ENCODE results near the gene PLAAT4. TPM values are rescaled to one million over a fixed set of nuclear protein-coding genes. Genes with fewer than 3 reads are reported as not detected.

PLAAT4 gene
- total RNA-seq, 1 experiment from 2014 or later: 1.2 TPM

GRCh38 chr11:63508009-63508408 lies 28.6 kb upstream of the PLAAT4 start:
- Histone ChIP-seq H3K36me3 (ENCODE audit: control insufficient read depth, insufficient read depth, low read length) (no peaks in the 10 kb centered on the region), H3K27me3 (replicated peaks; ENCODE audit: control insufficient read depth, insufficient read depth, low read length) (no peaks in the 10 kb centered on the region), H3K9me3 (no peaks in the 10 kb centered on the region), H3K4me1 (peaks cover 7% of the 10 kb centered on the region), H3K4me3 (ENCODE audit: low read depth, low read length) (no peak overlapping the region)
- peak; percentile 62 to 92 for TF ChIP-seq CTCF (IDR thresholded peaks at IDR 0.05; ENCODE audit: insufficient read depth in 1 of 2, low read depth in 1 of 2, low read length in 1 of 2, severe bottlenecking in 1 of 2, unreplicated experiment in 1 of 2)
- intact Hi-C loops (cut with micrococcal nuclease; ENCODE audit: unreplicated experiment): loop anchor here (1.0 kb wide), 1 partner anchor 29 kb away; no protein-coding TSS in a partner anchor
- Mint-ChIP-seq H3K27me3 (ENCODE audit: insufficient read depth, unreplicated experiment) (no peaks in the 10 kb centered on the region), H3K9me3 (ENCODE audit: unreplicated experiment) (peaks cover 9% of the 10 kb centered on the region), H3K27ac (ENCODE audit: unreplicated experiment) (no peak overlapping the region), H3K4me1 (ENCODE audit: low read depth, unreplicated experiment) (no peaks in the 10 kb centered on the region), H3K36me3 (ENCODE audit: insufficient read depth, unreplicated experiment) (no peaks in the 10 kb centered on the region), H3K4me3 (ENCODE audit: unreplicated experiment) (no peak overlapping the region)
- ChIA-PET CTCF (interaction anchor here (0.6 to 2.5 kb wide), 7 partner anchors 13 to 228 kb away, joined by 4 to 22 read pairs (median 4); partner anchors contain the start of gene PLAAT5), POLR2A (interaction anchor here (1.0 kb wide), 1 partner anchor 29 kb away, joined by 3 read pairs; no protein-coding TSS in a partner anchor)
- no TSS peak for BruUV-seq (replicated peaks)
- DNase-seq: peak; percentile 77 to 82

GRCh38 chr11:63508745-63509144 lies 27.9 kb upstream of the PLAAT4 start:
- no TSS peak for BruUV-seq (replicated peaks)
- peaks cover 7% of the 10 kb centered on the region for H3K4me1 ChIP-seq
- ChIA-PET CTCF (interaction anchor here (0.6 to 2.5 kb wide), 7 partner anchors 12 to 227 kb away, joined by 4 to 22 read pairs (median 4); partner anchors contain the start of gene PLAAT5), POLR2A (interaction anchor here (1.0 kb wide), 1 partner anchor 30 kb away, joined by 3 read pairs; no protein-coding TSS in a partner anchor)
- Mint-ChIP-seq H3K4me1 (ENCODE audit: low read depth, unreplicated experiment) (no peaks in the 10 kb centered on the region), H3K36me3 (ENCODE audit: insufficient read depth, unreplicated experiment) (no peaks in the 10 kb centered on the region), H3K4me3 (ENCODE audit: unreplicated experiment) (no peak overlapping the region), H3K9me3 (ENCODE audit: unreplicated experiment) (peaks cover 2% of the 10 kb centered on the region), H3K27me3 (ENCODE audit: insufficient read depth, unreplicated experiment) (no peaks in the 10 kb centered on the region), H3K27ac (ENCODE audit: unreplicated experiment) (no peak overlapping the region)
- no peak for TF ChIP-seq CTCF (IDR thresholded peaks at IDR 0.05; ENCODE audit: insufficient read depth in 1 of 2, low read depth in 1 of 2, low read length in 1 of 2, severe bottlenecking in 1 of 2, unreplicated experiment in 1 of 2)
- H3K36me3 ChIP-seq (ENCODE audit: control insufficient read depth, insufficient read depth, low read length): no peaks in the 10 kb centered on the region
- H3K4me3 ChIP-seq (ENCODE audit: low read depth, low read length): no peak overlapping the region
- intact Hi-C loops (cut with micrococcal nuclease; ENCODE audit: unreplicated experiment): loop anchor here (1.0 kb wide), 1 partner anchor 29 kb away; no protein-coding TSS in a partner anchor
- no peak for DNase-seq
- no peaks in the 10 kb centered on the region for H3K9me3 ChIP-seq
- no peaks in the 10 kb centered on the region for H3K27me3 ChIP-seq (replicated peaks; ENCODE audit: control insufficient read depth, insufficient read depth, low read length)

- no peak overlapping the region for H3K4me3 ChIP-seq (ENCODE audit: low read depth, low read length)
- H3K9me3 Mint-ChIP-seq (ENCODE audit: unreplicated experiment): no peaks in the 10 kb centered on the region
- H3K9me3 ChIP-seq: no peaks in the 10 kb centered on the region
- H3K4me3 Mint-ChIP-seq (ENCODE audit: unreplicated experiment): no peak overlapping the region
- no peaks in the 10 kb centered on the region for H3K36me3 ChIP-seq (ENCODE audit: control insufficient read depth, insufficient read depth, low read length)
- no peak overlapping the region for H3K27ac Mint-ChIP-seq (ENCODE audit: unreplicated experiment)
- POLR2A ChIA-PET: no interaction called here
- no peaks in the 10 kb centered on the region for H3K4me1 Mint-ChIP-seq (ENCODE audit: low read depth, unreplicated experiment)
- no peaks in the 10 kb centered on the region for H3K27me3 Mint-ChIP-seq (ENCODE audit: insufficient read depth, unreplicated experiment)
- no TSS peak for BruUV-seq (replicated peaks)
- no peak for DNase-seq
- CTCF ChIA-PET: no interaction called here
- no peak for TF ChIP-seq CTCF (IDR thresholded peaks at IDR 0.05; ENCODE audit: insufficient read depth in 1 of 2, low read depth in 1 of 2, low read length in 1 of 2, severe bottlenecking in 1 of 2, unreplicated experiment in 1 of 2)
- intact Hi-C loops (cut with micrococcal nuclease; ENCODE audit: unreplicated experiment): no loop called here
- H3K4me1 ChIP-seq: peaks cover 7% of the 10 kb centered on the region
- no peaks in the 10 kb centered on the region for H3K27me3 ChIP-seq (replicated peaks; ENCODE audit: control insufficient read depth, insufficient read depth, low read length)
- no peaks in the 10 kb centered on the region for H3K36me3 Mint-ChIP-seq (ENCODE audit: insufficient read depth, unreplicated experiment)
Measured at GRCh38 chr11:63510360-63511047, 26.1 kb upstream of the PLAAT4 start.
